ENCODE measurements around the gene KCNMA1.
"Not testable (repeated sequence)": the region's sequence is repeated elsewhere in the genome, so short reads cannot be mapped to it uniquely, and the experiment has no call there.

The KCNMA1 gene

GRCh38 chr10:77436257-77436975 is 201.2 kb downstream of the KCNMA1 start:
- DNase-seq: no peak

GRCh38 chr10:77433546-77433945 is 204.1 kb downstream of the KCNMA1 start:
- DNase-seq: no peak

- DNase-seq: no peak
These were observed 205.4 kb downstream of the KCNMA1 start for GRCh38 chr10:77431980-77432797.

- no peak for DNase-seq
These were observed 206.4 kb downstream of the KCNMA1 start for GRCh38 chr10:77431209-77431611.

- no peak for DNase-seq
These were observed 207.1 kb downstream of the KCNMA1 start for GRCh38 chr10:77430530-77430929.

GRCh38 chr10:77428691-77429395 is 208.8 kb downstream of the KCNMA1 start:
- DNase-seq: peak; percentile 47

GRCh38 chr10:77424257-77424656 is 213.4 kb downstream of the KCNMA1 start:
- no peak for DNase-seq

GRCh38 chr10:77422491-77423338 is 214.9 kb downstream of the KCNMA1 start:
- DNase-seq: no peak

GRCh38 chr10:77421591-77421990 is 216.0 kb downstream of the KCNMA1 start:
- DNase-seq: no peak

- no peak for DNase-seq
These were observed 216.6 kb downstream of the KCNMA1 start for GRCh38 chr10:77420947-77421523.

GRCh38 chr10:77419979-77420378 is 217.6 kb downstream of the KCNMA1 start:
- no peak for DNase-seq

- no peak for DNase-seq
These were observed 218.6 kb downstream of the KCNMA1 start for GRCh38 chr10:77419056-77419455.

GRCh38 chr10:77417806-77418640 is 219.6 kb downstream of the KCNMA1 start:
- DNase-seq: no peak

GRCh38 chr10:77417359-77417758 is 220.2 kb downstream of the KCNMA1 start:
- DNase-seq: no peak

GRCh38 chr10:77416311-77417135 is 221.1 kb downstream of the KCNMA1 start:
- no peak for DNase-seq

- no peak for DNase-seq
These were observed 222.2 kb downstream of the KCNMA1 start for GRCh38 chr10:77415313-77415960.

GRCh38 chr10:77413231-77413630 is 224.4 kb downstream of the KCNMA1 start:
- DNase-seq: no peak

GRCh38 chr10:77412573-77413133 is 225.0 kb downstream of the KCNMA1 start:
- DNase-seq: not testable (repeated sequence)

- no peak for DNase-seq
These were observed 225.8 kb downstream of the KCNMA1 start for GRCh38 chr10:77411805-77412204.
